Karpas-422 (cell line): ENCODE data around the gene CHST11. TPM values are rescaled to one million over a fixed set of nuclear protein-coding genes. Genes with fewer than 3 reads are reported as not detected.

Experiments used
- DNase-seq: peaks from one replicate; pipeline ENCODE4 v3.0.0-alpha.2; 2015
- H2AFZ ChIP-seq: fragments of 200-600 bp; sonication (generic); 2 replicates; pipeline ENCODE4 v1.6.1; 2014; ENCODE audit warnings: antibody characterized with exemption, low read length, mixed read lengths
- H3K27ac ChIP-seq: fragments of 200-600 bp; sonication (generic); 2 replicates; pipeline ENCODE4 v1.5.1; 2014; ENCODE audit warnings: mild to moderate bottlenecking, low read length, moderate library complexity
- H3K27me3 ChIP-seq: fragments of 200-600 bp; sonication (generic); 2 replicates; pipeline ENCODE4 v1.6.1; 2014; ENCODE audit warnings: low read length, mixed read lengths
- H3K36me3 ChIP-seq: fragments of 200-600 bp; sonication (generic); 2 replicates; pipeline ENCODE4 v1.6.1; 2014; ENCODE audit warnings: low read length, mixed read lengths; ENCODE audit not compliant: insufficient read depth
- H3K4me1 ChIP-seq: fragments of 200-600 bp; sonication (generic); 2 replicates; pipeline ENCODE4 v1.6.1; 2014; ENCODE audit warnings: mild to moderate bottlenecking, low read length, mixed read lengths
- H3K4me2 ChIP-seq: fragments of 200-600 bp; sonication (generic); 2 replicates; pipeline ENCODE4 v1.6.1; 2014; ENCODE audit warnings: low read length, low read depth, mild to moderate bottlenecking; ENCODE audit not compliant: poor library complexity, severe bottlenecking
- H3K4me3 ChIP-seq: fragments of 200-600 bp; sonication (generic); 2 replicates; pipeline ENCODE4 v1.5.1; 2014; ENCODE audit warnings: mild to moderate bottlenecking, antibody characterized with exemption, low read length, mixed read lengths
- H3K79me2 ChIP-seq: fragments of 200-600 bp; sonication (generic); 2 replicates; pipeline ENCODE4 v1.6.1; 2014; ENCODE audit warnings: mild to moderate bottlenecking, low read length, mixed read lengths
- H3K9ac ChIP-seq: fragments of 200-600 bp; sonication (generic); 2 replicates; pipeline ENCODE4 v1.6.0; 2014; ENCODE audit warnings: low read length
- H3K9me2 ChIP-seq: fragments of 200-600 bp; sonication (generic), shearing (Covaris generic); replicated peaks from 2 replicates; pipeline ENCODE4 v1.6.0; 2014; ENCODE audit warnings: mild to moderate bottlenecking, low read length, moderate library complexity; ENCODE audit not compliant: insufficient read depth
- H3K9me3 ChIP-seq: fragments of 300-700, 200-600 bp; sonication (generic); 2 replicates; pipeline ENCODE4 v1.6.1; 2014; ENCODE audit warnings: low read length, mixed read lengths
- H4K20me1 ChIP-seq: fragments of 200-600 bp; sonication (generic); 2 replicates; pipeline ENCODE4 v1.6.1; 2014; ENCODE audit warnings: mild to moderate bottlenecking, antibody characterized with exemption, low read length, low read depth; ENCODE audit not compliant: insufficient read depth
- total RNA-seq: library from RNA; depleted of rRNA; stranded (reverse); fragments of >200 nt; shearing (Covaris generic); gene quantifications from 2 replicates; pipeline ENCODE4 v1.2.3, GENCODE V29; 2014; ENCODE audit warnings: low replicate concordance

Gene CHST11
- total RNA-seq, 1 experiment from 2014 or later = not detected

DNA sequence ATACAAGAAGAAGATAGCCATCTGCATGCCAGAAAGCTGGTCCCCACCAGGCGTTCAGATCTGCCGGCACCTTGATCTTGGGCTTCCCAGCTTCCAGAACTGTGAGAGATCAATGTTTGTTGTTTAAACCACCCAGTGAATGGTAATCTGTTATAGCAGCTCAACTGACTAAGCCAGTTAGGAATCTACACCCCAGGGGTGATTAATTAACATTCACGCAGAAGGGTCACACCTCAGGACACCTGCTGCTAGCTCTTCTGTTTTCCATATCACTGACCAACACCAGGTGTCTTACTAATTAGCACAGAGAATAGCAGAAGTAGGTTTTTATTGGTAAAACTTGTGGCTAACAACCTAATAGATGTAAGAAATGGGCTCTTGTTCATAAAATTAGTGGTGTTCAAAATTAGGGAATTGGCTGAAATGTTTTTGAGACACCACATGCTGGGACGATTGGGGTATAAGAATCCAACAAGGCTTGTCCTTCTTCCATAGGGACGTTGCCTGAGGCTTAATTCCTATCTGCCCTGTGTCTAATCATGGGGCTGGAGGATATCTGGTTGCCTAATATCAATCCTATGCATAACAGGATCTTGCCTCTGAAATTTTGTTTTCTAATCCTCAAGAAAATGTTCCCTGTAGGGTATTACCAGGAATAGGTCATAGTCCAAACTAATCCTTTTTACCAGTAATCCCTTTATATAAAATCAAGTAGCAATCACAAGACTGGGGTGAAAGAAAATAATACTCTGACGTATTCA lies 42.0 kb upstream of the CHST11 start:
- DNase-seq = no peak
- H3K27me3 ChIP-seq = peaks cover 5% of the 10 kb centered on the region; the same call in 1 of the 2 replicates
- H3K79me2 ChIP-seq = no peaks in the 10 kb centered on the region
- no peaks in the 10 kb centered on the region for H3K36me3 ChIP-seq
- H4K20me1 ChIP-seq = no peaks in the 10 kb centered on the region
- no peaks in the 10 kb centered on the region for H3K9me3 ChIP-seq
- no peaks in the 10 kb centered on the region for H3K9me2 ChIP-seq
- H3K4me1 ChIP-seq = peaks cover 9% of the 10 kb centered on the region
- no peak overlapping the region for H3K4me2 ChIP-seq
- no peak overlapping the region for H3K4me3 ChIP-seq
- H2AFZ ChIP-seq = no peak overlapping the region
- H3K27ac ChIP-seq = no peak overlapping the region
- no peak overlapping the region for H3K9ac ChIP-seq

DNA sequence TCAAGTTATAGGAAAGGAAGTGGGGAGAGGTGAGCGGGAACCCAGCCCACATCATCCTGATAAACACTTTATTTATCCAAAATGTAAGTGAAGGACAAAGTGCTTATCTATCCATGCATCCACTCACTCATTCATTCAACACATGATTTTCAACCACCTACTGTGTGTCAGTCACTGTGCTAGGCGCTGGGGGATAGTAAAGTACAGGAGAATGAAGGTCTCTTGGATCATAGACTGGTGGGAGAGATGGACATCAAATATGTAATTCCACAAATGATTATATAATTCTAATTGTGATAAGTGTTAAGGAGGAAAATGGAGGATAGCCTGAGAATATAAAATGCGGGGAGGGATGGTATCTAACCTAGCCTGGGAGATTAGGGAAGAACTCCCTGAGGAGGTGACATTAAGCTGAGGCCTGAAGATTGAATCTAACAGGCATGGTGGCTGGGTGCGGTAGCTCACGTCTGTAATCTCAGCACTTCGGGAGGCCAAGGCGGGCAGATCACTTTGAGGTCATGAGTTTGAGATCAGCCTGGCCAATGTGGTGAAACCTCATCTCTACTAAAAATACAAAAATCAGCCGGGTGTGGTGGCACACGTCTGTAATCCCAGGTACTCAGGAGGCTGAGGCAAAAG lies 41.3 kb upstream of the CHST11 start:
- H3K9ac ChIP-seq = no peak overlapping the region
- DNase-seq = no peak
- no peaks in the 10 kb centered on the region for H4K20me1 ChIP-seq
- no peak overlapping the region for H2AFZ ChIP-seq
- H3K4me2 ChIP-seq = no peak overlapping the region
- no peaks in the 10 kb centered on the region for H3K79me2 ChIP-seq
- peaks cover 9% of the 10 kb centered on the region for H3K4me1 ChIP-seq
- H3K9me3 ChIP-seq = no peaks in the 10 kb centered on the region
- H3K4me3 ChIP-seq = no peak overlapping the region
- H3K27ac ChIP-seq = no peak overlapping the region
- peaks cover 5% of the 10 kb centered on the region; the same call in 1 of the 2 replicates for H3K27me3 ChIP-seq
- no peaks in the 10 kb centered on the region for H3K9me2 ChIP-seq
- H3K36me3 ChIP-seq = no peaks in the 10 kb centered on the region

DNA sequence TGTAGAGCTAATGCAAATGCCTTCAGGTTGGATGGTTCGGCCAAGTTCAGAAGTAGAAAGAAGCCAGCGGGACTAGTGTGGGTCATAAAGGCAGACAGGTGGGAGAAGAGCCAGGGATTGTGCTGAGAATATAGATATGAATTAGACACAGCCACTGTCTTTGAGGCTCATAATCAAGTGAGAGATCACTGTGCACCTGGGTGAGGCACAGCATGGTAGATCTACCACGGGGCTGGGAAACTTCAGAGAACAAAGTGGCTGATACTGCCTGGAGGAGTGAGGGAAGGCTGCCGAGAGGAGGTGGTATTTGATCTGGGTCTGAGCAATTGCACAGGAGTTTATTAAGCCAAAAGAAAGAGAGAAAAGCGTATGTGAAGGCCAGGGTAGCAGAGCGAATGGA lies 40.6 kb upstream of the CHST11 start:
- DNase-seq = no peak
- no peak overlapping the region for H2AFZ ChIP-seq
- no peak overlapping the region for H3K4me3 ChIP-seq
- H3K9me2 ChIP-seq = no peaks in the 10 kb centered on the region
- H3K79me2 ChIP-seq = no peaks in the 10 kb centered on the region
- no peaks in the 10 kb centered on the region for H3K9me3 ChIP-seq
- H3K4me2 ChIP-seq = no peak overlapping the region
- peaks cover 9% of the 10 kb centered on the region for H3K4me1 ChIP-seq
- H3K27me3 ChIP-seq = peaks cover 5% of the 10 kb centered on the region; the same call in 1 of the 2 replicates
- no peaks in the 10 kb centered on the region for H3K36me3 ChIP-seq
- H4K20me1 ChIP-seq = no peaks in the 10 kb centered on the region
- H3K9ac ChIP-seq = no peak overlapping the region
- no peak overlapping the region for H3K27ac ChIP-seq

DNA sequence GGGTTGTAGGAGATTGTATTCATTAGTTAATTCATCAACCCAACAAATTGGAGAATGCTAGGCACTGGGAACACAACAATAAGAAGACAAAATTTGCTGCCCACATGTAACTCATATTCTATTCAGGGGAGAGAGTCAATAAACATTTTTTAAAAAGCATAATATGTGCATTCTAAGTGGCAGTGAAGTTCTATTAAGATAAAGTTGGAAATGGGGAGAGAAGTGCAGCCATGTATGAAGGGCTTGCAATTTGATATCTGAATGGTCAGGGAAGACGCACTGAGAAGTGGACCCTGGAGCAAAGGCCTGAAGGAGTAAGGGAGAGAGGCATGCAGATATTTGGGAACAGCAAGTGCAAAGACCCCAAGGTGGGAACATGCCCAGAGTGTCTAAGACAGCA lies 40.2 kb upstream of the CHST11 start:
- no peaks in the 10 kb centered on the region for H3K9me2 ChIP-seq
- H3K79me2 ChIP-seq = no peaks in the 10 kb centered on the region
- no peak overlapping the region for H3K4me3 ChIP-seq
- peaks cover 9% of the 10 kb centered on the region for H3K4me1 ChIP-seq
- no peak overlapping the region for H3K27ac ChIP-seq
- DNase-seq = no peak
- no peaks in the 10 kb centered on the region for H3K36me3 ChIP-seq
- H3K27me3 ChIP-seq = peaks cover 5% of the 10 kb centered on the region; the same call in 1 of the 2 replicates
- H3K9ac ChIP-seq = no peak overlapping the region
- H4K20me1 ChIP-seq = no peaks in the 10 kb centered on the region
- no peaks in the 10 kb centered on the region for H3K9me3 ChIP-seq
- H3K4me2 ChIP-seq = no peak overlapping the region
- H2AFZ ChIP-seq = no peak overlapping the region

DNA sequence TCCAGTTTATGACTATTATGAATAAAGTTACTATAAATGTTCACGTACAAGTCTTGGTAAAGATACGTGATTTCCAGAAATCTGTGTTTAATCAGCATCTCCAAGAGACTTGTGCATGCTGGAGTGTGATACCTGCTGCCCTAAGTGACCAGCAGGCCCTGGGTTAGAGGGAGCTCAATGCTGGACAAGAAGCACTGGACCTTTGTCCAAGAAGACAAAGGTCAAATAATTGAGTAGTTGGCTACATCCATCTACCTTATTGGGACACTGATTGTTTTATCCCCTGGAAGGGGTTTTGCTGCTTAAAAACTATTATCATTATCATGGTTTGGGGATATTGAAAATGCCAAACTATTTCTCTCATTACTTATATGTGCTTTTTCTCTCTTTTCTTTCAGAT lies 37.0 kb upstream of the CHST11 start:
- no peaks in the 10 kb centered on the region for H4K20me1 ChIP-seq
- no peak overlapping the region for H3K4me3 ChIP-seq
- peaks cover 5% of the 10 kb centered on the region; the same call in 1 of the 2 replicates for H3K27me3 ChIP-seq
- H3K9me3 ChIP-seq = no peaks in the 10 kb centered on the region
- H3K4me2 ChIP-seq = no peak overlapping the region
- peaks cover 4% of the 10 kb centered on the region for H3K4me1 ChIP-seq
- H3K9me2 ChIP-seq = no peaks in the 10 kb centered on the region
- no peaks in the 10 kb centered on the region for H3K79me2 ChIP-seq
- no peak overlapping the region for H3K9ac ChIP-seq
- H2AFZ ChIP-seq = no peak overlapping the region
- H3K36me3 ChIP-seq = no peaks in the 10 kb centered on the region
- no peak for DNase-seq
- no peak overlapping the region for H3K27ac ChIP-seq

DNA sequence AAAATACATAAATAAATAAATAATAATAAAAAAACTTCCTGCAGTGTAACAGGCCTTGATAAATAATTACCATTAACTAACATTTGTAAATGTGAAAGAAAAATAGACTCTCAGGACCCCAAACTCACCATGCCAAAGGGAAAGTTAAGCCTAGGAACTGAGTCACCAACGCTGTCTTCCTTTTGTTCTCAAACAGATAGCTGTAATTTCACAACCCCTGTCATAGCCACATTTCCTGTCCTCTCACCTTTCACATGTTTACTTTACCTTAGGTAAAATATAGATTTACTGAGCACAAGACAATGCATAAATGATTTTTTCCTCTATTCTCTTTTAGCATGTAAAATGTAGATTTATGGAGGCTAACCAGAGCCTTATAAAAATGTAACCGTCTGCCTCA lies 35.9 kb upstream of the CHST11 start:
- DNase-seq = no peak
- Histone ChIP-seq H3K27ac (no peak overlapping the region), H3K9ac (no peak overlapping the region), H3K27me3 (no peaks in the 10 kb centered on the region), H3K4me2 (no peak overlapping the region), H3K4me1 (peaks cover 9% of the 10 kb centered on the region), H3K4me3 (no peak overlapping the region), H3K36me3 (no peaks in the 10 kb centered on the region), H2AFZ (no peak overlapping the region), H3K9me2 (no peaks in the 10 kb centered on the region), H3K9me3 (no peaks in the 10 kb centered on the region), H3K79me2 (no peaks in the 10 kb centered on the region), H4K20me1 (no peaks in the 10 kb centered on the region)

DNA sequence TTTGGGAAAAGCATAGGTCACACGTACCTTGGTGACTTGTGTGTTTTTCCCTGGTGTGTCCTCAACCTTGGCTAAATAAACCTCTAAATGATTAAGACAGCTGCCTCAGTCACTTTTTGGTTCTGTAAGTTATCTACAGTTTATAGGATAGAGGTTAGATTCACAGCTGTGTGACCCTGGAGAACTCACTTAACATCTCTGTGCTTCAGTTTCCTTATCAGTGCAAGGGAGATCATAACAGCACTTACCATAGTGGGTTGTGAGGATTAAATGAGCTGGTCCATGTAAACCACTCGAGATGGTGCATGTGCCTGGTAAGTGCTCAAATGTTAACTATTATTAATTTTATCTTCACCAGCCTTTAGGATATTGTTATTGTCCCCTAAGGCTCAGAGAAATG lies 35.4 kb upstream of the CHST11 start:
- H3K36me3 ChIP-seq = no peaks in the 10 kb centered on the region
- H3K4me2 ChIP-seq = no peak overlapping the region
- no peak overlapping the region for H2AFZ ChIP-seq
- DNase-seq = no peak
- no peaks in the 10 kb centered on the region for H3K9me2 ChIP-seq
- H3K4me3 ChIP-seq = no peak overlapping the region
- H3K9ac ChIP-seq = no peak overlapping the region
- H4K20me1 ChIP-seq = no peaks in the 10 kb centered on the region
- no peaks in the 10 kb centered on the region for H3K27me3 ChIP-seq
- peaks cover 9% of the 10 kb centered on the region for H3K4me1 ChIP-seq
- H3K27ac ChIP-seq = no peak overlapping the region
- no peaks in the 10 kb centered on the region for H3K9me3 ChIP-seq
- no peaks in the 10 kb centered on the region for H3K79me2 ChIP-seq

DNA sequence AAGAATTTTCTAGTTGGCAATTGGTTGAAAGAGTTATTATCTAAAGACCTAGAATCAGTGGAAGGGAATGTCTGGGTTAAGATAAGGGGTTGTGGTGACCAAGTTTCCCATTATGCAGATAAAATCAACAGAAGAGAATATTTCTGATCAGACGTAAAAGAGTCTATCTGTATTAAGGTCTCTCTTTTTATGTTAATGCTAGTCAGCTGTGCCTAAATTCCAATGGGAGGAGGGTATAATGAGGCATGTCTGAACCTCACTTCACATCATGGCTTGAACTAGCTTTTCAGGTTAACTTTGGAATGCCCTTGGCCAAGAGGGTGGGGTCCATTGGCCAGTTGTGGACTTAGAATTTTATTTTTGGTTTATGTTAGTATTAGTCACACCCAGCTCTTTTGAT lies 34.3 kb upstream of the CHST11 start:
- Histone ChIP-seq H3K79me2 (no peaks in the 10 kb centered on the region), H3K4me1 (peaks cover 19% of the 10 kb centered on the region), H2AFZ (no peak overlapping the region), H3K27me3 (no peaks in the 10 kb centered on the region), H3K36me3 (no peaks in the 10 kb centered on the region), H3K27ac (no peak overlapping the region), H3K4me2 (no peak overlapping the region), H3K9me2 (no peaks in the 10 kb centered on the region), H3K9me3 (no peaks in the 10 kb centered on the region), H4K20me1 (no peaks in the 10 kb centered on the region), H3K9ac (no peak overlapping the region), H3K4me3 (no peak overlapping the region)
- DNase-seq = no peak
